Effector memory CD4-positive, alpha-beta T cell (primary cell): ENCODE measurements around the gene ACOXL.

Experiments used
- DNase-seq, 3 donors: peaks; one replicate each; pipeline ENCODE4 v3.0.0-alpha.2; 2020
- H3K27ac ChIP-seq: 2 replicates; pipeline ENCODE4 v1.7.0; 2013; ENCODE audit warnings: mild to moderate bottlenecking, low read length, moderate library complexity; ENCODE audit not compliant: insufficient read depth, poor library complexity, severe bottlenecking
- H3K27me3 ChIP-seq: replicated peaks from 2 replicates; pipeline ENCODE4 v1.7.0; 2013; ENCODE audit warnings: mild to moderate bottlenecking, low read length; ENCODE audit not compliant: insufficient read depth, control insufficient read depth, poor library complexity, severe bottlenecking
- H3K36me3 ChIP-seq: 2 replicates; pipeline ENCODE4 v1.7.0; 2013; ENCODE audit warnings: mild to moderate bottlenecking, low read length, moderate library complexity; ENCODE audit not compliant: control insufficient read depth, insufficient read depth
- H3K4me1 ChIP-seq: 2 replicates; pipeline ENCODE4 v1.7.0; 2013; ENCODE audit warnings: low read length, mild to moderate bottlenecking; ENCODE audit not compliant: control insufficient read depth, insufficient read depth, poor library complexity, severe bottlenecking
- H3K4me3 ChIP-seq: 2 replicates; pipeline ENCODE4 v1.7.0; 2013; ENCODE audit warnings: low read length, low read depth, mild to moderate bottlenecking; ENCODE audit not compliant: insufficient read depth, poor library complexity, severe bottlenecking
- H3K9me3 ChIP-seq: 2 replicates; pipeline ENCODE4 v1.7.0; 2013; ENCODE audit warnings: mild to moderate bottlenecking, low read length, moderate library complexity; ENCODE audit not compliant: control insufficient read depth

ACOXL gene

GRCh38 chr2:110751642-110752041 is 19.3 kb downstream of the ACOXL start:
- H3K27ac ChIP-seq = no peak overlapping the region
- no peak overlapping the region for H3K4me3 ChIP-seq
- DNase-seq = no peak
- H3K27me3 ChIP-seq = no peaks in the 10 kb centered on the region
- no peaks in the 10 kb centered on the region for H3K9me3 ChIP-seq
- peaks cover 11% of the 10 kb centered on the region for H3K4me1 ChIP-seq
- H3K36me3 ChIP-seq = no peaks in the 10 kb centered on the region

GRCh38 chr2:110752871-110753270 is 20.5 kb downstream of the ACOXL start:
- Histone ChIP-seq H3K9me3 (no peaks in the 10 kb centered on the region), H3K4me1 (peaks cover 10% of the 10 kb centered on the region), H3K4me3 (no peak overlapping the region), H3K36me3 (no peaks in the 10 kb centered on the region), H3K27ac (no peak overlapping the region), H3K27me3 (no peaks in the 10 kb centered on the region)
- no peak for DNase-seq

- H3K9me3 ChIP-seq = no peaks in the 10 kb centered on the region
- no peaks in the 10 kb centered on the region for H3K36me3 ChIP-seq
- no peaks in the 10 kb centered on the region for H3K27me3 ChIP-seq
- H3K27ac ChIP-seq = no peak overlapping the region
- DNase-seq = no peak
- H3K4me3 ChIP-seq = no peak overlapping the region
- no peaks in the 10 kb centered on the region for H3K4me1 ChIP-seq
These were observed 23.2 kb downstream of the ACOXL start for GRCh38 chr2:110755491-110756078.

- no peaks in the 10 kb centered on the region for H3K4me1 ChIP-seq
- no peaks in the 10 kb centered on the region for H3K27me3 ChIP-seq
- H3K36me3 ChIP-seq = no peaks in the 10 kb centered on the region
- no peak overlapping the region for H3K27ac ChIP-seq
- H3K9me3 ChIP-seq = no peaks in the 10 kb centered on the region
- DNase-seq = no peak
- no peak overlapping the region for H3K4me3 ChIP-seq
These were observed 27.0 kb downstream of the ACOXL start for GRCh38 chr2:110759411-110759810.

GRCh38 chr2:110764931-110765330 is 32.6 kb downstream of the ACOXL start:
- no peaks in the 10 kb centered on the region for H3K36me3 ChIP-seq
- H3K9me3 ChIP-seq = no peaks in the 10 kb centered on the region
- no peak for DNase-seq
- H3K27me3 ChIP-seq = no peaks in the 10 kb centered on the region
- no peak overlapping the region for H3K27ac ChIP-seq
- H3K4me3 ChIP-seq = no peak overlapping the region
- no peaks in the 10 kb centered on the region for H3K4me1 ChIP-seq

- Histone ChIP-seq H3K27ac (no peak overlapping the region), H3K4me1 (no peaks in the 10 kb centered on the region), H3K36me3 (no peaks in the 10 kb centered on the region), H3K27me3 (no peaks in the 10 kb centered on the region), H3K4me3 (no peak overlapping the region), H3K9me3 (no peaks in the 10 kb centered on the region)
- DNase-seq = no peak
These were observed 33.9 kb downstream of the ACOXL start for GRCh38 chr2:110766291-110766690.

GRCh38 chr2:110768591-110768990 is 36.2 kb downstream of the ACOXL start:
- H3K4me1 ChIP-seq = no peaks in the 10 kb centered on the region
- DNase-seq = no peak
- H3K4me3 ChIP-seq = no peak overlapping the region
- H3K27ac ChIP-seq = no peak overlapping the region
- H3K9me3 ChIP-seq = no peaks in the 10 kb centered on the region
- H3K36me3 ChIP-seq = no peaks in the 10 kb centered on the region
- no peaks in the 10 kb centered on the region for H3K27me3 ChIP-seq

- no peaks in the 10 kb centered on the region for H3K27me3 ChIP-seq
- no peak for DNase-seq
- no peaks in the 10 kb centered on the region for H3K4me1 ChIP-seq
- no peaks in the 10 kb centered on the region for H3K9me3 ChIP-seq
- no peak overlapping the region for H3K4me3 ChIP-seq
- no peak overlapping the region for H3K27ac ChIP-seq
- H3K36me3 ChIP-seq = no peaks in the 10 kb centered on the region
These were observed 38.1 kb downstream of the ACOXL start for GRCh38 chr2:110770404-110770958.

GRCh38 chr2:110770959-110771431 is 38.6 kb downstream of the ACOXL start:
- DNase-seq = no peak
- Histone ChIP-seq H3K4me3 (no peak overlapping the region), H3K27ac (no peak overlapping the region), H3K27me3 (no peaks in the 10 kb centered on the region), H3K36me3 (no peaks in the 10 kb centered on the region), H3K4me1 (no peaks in the 10 kb centered on the region), H3K9me3 (no peaks in the 10 kb centered on the region)

GRCh38 chr2:110771547-110772382 is 39.4 kb downstream of the ACOXL start:
- Histone ChIP-seq H3K27me3 (no peaks in the 10 kb centered on the region), H3K4me1 (no peaks in the 10 kb centered on the region), H3K4me3 (no peak overlapping the region), H3K27ac (no peak overlapping the region), H3K9me3 (no peaks in the 10 kb centered on the region), H3K36me3 (no peaks in the 10 kb centered on the region)
- DNase-seq = no peak
